Islet precursor cell (in vitro differentiated cells): ENCODE data around the gene RFX7.
"Not testable (repeated sequence)": the region's sequence is repeated elsewhere in the genome, so short reads cannot be mapped to it uniquely, and the experiment has no call there.

Experiments used
- DNase-seq: peaks from one replicate; pipeline ENCODE4 v3.0.0-alpha.2; 2018

Gene RFX7

DNA sequence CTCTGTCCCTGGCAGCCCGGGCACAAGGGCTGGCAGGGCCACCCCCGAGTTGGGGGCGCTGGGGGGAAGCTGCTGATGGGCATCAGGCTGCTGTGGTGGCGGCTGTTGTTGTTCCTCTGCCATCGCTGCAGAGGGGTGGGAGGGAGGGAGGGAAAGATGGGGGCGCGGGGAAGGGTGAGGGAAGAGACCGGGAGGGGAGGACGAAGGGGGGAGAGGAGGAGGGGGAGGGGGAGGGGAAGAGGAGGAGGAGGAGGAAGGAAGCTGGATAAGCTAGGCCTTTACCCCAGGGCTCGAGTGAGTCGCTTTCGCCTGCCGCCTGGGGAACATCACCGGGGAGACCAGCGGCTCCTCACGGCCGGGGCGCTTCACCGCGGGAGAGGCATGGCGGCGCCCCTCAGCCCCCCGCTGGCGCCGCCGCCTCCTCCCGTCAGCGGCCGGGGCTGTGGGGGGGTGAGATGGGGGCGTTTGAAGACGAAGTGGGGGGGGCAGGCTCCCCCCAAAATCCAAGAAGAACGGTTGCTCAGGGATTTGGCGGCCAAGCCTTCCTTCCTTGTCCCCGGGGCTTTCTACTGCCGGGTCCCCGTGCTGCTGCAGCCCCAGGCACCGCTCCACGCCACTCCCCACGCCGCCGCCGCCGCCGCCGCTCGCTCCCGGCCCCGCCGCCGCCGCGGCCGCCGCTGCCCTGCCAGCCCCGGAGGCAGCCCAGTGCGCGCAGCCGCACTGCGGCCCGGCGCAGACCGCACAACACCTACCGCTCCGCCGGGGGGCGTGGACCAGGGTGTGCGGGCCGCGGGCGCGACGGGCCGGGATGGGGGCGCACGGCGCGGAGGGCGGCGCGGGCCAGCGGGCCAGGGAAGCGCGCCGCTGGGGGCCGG is at the start of gene RFX7:
Gene RFX7, minus strand, starts transcription at position 717 of the 875 bp plus-strand sequence. Its CDS starts 594 bp downstream, at position 123.
- peak; percentile 88 for DNase-seq

DNA sequence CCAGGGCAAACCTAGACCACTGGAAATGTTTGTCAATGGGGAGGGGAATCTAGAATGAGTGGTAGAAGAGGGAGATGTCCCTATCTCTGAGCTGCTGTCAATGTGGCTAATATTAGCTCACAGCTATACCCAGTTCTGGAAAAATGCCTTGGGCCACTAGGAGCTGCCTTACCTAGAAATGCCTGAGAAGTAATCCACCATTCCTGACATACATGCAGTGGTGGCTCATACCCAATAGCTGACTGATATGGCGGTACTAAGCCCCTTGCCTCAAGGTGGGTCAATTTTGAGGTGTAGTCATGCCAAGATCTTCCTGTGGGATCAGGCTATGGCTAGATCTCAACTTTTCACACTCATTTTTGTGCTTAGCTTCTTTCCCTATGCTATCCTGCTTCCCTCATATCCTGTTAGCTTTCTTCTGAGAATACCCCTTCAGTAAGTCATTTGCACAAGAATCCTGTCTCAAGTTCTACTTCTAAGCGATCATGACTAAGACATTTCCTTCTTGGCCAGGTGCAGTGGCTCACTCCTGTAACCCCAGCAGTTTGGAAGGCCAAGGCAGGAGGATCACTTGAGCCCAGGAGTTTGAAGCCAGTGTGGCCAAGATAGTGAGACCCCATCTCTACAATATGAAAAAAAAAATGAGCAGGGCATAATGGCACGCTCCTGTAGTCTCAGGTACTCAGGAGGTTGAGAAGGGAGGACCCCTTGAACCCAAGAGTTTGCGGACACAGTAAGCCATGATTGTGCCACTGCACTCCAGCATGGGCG is 49.1 kb upstream of the RFX7 start:
- DNase-seq: no peak

DNA sequence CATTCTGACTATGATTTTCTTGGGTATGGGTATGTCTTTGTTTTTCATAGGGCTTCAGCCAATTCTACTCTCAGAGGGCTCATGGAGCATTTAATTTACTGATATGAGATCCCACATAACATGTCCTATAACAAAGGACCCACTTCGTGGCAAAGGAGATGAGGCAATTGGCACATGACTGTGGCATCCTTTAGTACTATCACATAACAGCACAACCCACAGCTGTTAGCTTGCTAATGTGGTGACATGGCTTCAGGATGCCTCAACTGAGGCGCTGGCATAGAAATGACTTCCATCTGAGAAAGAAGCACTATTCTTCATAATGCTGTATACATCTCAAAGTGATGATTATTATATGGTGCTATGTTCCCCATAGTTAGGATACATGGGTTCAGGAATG is 48.1 kb upstream of the RFX7 start:
- no peak for DNase-seq

DNA sequence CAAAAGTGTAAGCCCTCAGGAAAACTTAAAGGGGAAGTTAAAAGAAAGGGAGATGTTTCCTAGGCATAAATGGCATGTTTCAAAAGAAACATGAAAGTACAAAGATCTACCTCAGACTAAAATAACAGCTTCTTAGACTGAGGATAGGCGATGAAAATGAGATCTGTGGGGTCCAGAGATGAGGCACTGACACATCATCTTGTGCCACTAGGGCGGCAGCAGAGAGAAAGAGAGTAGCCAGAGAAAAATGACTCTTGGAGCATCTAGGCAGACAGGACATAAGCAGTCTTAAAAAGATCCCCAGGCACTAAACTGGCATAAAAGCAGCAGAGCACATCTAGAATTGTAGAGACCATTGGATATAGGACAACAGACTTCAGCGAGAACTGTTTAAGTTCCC is 42.5 kb upstream of the RFX7 start:
- no peak for DNase-seq

DNA sequence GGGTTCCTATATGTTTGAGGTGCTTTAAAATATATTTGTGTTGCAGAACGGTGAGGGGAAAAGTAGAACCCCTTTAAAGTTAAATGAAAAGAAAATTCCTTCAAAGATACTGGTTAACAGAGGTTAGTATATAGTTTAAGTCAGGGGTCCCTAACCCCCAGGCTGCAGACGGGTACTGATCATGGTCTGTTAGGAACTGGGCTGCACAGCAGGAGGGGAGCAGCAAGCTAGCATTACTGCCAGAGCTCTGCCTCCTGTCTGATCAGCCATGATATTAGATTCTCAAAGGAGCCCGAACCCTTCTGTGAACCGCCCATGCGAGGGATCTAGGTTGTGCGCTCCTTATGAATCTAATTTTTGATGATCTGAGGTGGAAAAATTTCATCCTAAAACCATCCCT is 37.5 kb upstream of the RFX7 start:
- no peak for DNase-seq

DNA sequence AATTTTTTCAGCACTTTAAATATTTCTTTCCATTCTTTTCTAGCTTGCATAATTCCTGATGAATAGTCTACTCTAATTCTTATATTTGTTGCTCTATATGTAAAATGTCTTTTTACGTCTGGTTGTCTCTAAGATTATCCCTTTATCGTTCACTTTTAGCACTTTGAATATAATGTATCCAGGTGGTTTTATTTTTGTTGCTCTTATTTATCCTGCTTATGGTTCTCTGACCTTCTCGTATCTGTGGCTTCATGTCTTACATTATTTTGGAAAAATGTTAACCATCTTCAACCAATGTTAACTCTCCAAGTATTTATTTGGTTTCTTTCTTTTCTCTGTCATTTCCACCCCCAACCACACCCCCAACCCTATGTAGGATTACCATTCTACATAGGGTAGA is 30.0 kb upstream of the RFX7 start:
- DNase-seq: no peak

DNA sequence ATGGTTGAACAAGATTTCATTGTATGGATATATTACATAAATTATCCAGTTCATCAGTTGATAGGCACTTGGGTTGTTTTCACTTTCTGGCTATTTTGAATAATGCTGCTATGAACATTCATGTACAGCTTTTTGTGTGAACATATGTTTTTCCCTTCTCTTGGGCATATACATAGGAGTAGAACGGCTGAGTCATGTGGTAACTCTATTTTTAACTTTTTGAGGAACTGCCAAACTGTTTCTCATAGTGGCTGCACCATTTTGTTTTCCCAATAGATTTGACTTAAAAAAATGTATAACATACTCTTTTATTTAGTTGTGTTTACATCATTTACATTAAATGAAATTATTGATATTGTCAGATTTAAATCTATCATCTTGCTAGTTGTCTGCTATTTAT is 28.8 kb upstream of the RFX7 start:
- no peak for DNase-seq

DNA sequence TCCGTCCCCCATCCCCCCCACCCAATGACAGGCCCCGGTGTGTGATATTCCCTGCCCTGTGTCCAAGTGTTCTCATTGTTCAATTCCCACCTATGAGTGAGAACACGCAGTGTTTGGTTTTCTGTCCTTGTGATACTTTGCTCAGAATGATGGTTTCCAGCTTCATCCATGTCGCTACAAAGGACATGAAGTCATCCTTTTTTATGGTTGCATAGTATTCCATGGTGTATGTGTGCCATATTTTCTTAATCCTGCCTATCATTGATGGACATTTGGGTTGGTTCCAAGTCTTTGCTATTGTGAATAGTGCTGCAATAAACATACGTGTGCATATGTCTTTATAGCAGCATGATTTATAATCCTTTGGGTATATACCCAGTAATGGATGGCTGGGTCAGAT is 22.8 kb upstream of the RFX7 start:
- not testable (repeated sequence) for DNase-seq

DNA sequence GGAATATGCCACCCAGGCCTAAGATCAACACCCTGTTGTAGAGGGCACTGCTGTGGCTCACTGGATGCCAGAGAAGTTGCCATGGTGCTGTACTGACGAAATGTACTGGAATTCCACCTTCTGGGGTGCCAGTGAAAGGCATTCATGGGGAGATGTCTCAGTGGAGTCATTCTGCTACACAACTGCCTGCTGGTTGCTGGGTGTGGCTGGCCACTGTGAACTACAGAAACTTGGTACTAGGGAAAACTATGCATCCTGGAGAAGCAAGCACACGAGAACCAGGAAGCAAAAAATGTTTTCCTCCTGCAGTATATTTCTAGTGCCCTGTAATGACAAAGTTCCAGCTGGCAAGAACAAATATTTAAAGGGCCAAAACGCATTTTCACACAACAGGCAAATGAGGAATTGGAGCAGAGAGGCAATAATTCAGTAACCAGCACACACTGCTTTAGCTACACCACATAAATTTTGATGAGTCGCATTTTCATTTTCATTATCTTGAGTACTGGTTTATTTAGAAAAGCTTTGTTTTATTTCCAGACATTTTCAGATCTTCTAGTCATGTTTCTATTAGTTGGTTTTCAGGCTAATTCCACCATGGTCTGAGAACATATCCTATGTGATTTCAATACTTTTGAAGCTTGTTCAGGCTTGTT is 18.3 kb upstream of the RFX7 start:
- DNase-seq: no peak

DNA sequence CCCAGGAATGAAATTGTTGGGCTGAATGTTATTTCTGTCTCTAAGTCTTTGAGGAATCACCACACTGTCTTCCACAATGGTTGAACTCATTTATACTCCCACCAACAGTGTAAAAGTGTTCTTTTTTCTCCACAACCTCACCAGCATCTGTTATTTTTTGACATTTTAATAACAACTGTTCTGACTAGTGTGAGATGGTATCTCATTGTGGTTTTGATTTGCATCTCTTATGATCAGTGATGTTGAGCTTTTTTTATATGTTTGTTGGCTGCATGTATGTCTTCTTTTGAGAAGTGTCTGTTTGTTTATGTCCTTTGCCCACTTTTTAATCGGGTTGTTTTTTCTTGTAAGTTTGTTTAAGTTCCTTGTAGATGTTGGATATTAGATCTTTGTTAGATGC is 13.6 kb upstream of the RFX7 start:
- not testable (repeated sequence) for DNase-seq

DNA sequence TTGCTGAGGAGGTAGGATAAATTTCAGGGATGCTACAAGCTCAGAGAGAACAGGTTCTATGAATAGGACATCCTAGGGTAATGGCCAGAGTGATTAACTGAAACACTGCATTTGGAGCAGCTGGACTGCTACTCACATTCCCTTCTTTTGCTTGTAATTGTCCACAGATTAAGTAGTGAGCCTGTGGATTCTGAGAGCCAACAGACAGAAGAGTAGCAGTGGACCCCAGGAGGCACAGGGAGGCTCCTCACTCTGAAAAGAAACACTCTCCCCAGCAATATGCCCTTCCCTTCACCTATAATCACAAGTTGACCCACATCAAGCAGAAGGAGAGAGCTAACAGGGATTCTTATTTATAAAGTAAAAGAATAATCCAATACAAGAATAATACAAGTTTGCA is 10.6 kb upstream of the RFX7 start:
- DNase-seq: no peak

DNA sequence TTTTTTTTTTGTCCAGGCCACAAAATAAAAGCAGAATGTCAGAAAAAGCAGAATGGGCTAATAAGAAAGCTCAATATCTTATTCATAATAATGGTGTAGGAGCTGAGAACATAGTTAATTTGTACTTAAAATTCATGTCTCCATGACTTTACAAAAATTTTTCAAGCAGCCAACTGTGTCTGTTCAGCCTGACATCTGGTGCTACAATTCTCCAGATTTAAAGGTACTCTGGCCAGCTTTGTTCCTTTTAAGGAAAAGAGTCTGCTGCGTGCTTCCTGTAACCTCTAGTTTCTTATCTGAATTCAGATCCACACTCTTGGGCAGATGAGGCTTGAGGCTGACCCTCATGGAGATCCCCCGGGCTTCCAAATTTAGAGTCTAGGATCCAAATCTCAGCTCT is 8.7 kb upstream of the RFX7 start:
- no peak for DNase-seq

DNA sequence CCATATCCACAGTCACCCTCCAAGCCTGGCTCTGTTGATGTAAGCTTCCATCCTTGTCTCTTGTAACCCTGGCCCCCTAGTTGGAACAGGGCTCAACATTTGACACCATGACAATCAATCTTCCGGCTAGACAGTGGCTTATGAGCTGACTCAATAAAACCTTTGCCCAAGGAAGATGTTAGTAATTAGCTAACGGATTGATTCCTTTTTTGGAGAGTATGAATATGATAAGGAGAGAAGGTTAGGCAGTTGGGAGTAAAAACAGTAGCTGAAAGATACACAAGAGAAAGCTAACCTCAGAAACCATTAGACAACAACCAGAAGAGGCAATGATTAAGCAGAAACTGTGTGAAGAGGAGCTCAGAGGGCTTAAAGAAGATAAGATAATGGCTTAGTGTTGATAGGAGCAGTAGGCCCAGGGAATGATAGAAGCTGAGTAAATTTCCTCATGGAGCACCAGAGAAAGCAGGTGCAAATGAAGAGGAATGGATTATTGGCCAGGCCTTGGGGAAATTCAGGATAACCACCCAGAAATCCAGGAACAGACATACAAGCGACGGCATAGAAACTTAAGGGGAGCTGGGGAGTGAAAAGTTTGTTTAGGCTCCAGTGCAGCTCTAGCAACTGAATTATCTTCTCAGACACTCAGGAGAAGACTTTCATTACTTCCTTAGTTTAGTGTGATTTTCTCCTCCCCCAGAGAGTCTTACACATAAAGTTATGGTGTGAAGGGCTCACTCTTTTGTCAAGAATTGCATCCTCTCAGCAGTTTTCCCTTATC is 7.8 kb upstream of the RFX7 start:
- DNase-seq: no peak

DNA sequence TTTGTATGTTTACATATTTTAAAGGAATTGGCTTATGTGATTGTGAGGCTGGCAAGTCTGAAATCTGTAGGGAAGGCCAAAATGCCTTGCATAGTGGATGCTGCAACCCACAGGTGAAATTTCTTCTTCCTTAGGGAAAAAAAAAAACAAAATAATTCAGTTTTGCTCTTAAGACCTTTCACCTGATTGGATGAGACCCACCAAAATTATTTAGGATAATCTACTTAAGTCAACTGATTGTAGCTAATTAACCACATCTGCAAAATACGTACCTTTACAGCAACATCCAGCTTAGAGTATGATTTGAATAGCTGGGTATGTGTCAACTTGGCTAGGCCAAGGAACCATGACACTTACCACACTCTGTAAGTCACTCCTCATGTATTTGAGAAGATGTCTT is 6.9 kb upstream of the RFX7 start:
- no peak for DNase-seq

DNA sequence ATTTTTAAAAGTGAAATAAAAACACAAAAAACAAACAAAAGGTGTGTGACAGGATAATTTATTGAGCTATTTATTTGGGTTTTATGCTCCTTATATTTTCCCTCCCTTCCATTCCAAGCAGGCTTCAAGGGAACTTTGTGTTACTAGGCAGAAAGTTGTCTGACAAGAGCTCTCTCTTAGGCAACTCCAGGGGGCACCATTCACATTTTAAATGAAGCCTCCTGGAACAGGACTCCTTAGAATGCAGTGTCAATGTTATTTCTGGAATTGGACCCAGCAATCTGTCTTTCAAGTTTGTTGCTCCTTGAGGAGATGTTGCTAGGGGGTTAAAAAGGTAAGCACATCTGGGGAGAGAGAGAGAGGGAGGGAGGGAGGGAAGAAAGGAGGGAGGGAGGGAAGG is 5.4 kb upstream of the RFX7 start:
- no peak for DNase-seq

DNA sequence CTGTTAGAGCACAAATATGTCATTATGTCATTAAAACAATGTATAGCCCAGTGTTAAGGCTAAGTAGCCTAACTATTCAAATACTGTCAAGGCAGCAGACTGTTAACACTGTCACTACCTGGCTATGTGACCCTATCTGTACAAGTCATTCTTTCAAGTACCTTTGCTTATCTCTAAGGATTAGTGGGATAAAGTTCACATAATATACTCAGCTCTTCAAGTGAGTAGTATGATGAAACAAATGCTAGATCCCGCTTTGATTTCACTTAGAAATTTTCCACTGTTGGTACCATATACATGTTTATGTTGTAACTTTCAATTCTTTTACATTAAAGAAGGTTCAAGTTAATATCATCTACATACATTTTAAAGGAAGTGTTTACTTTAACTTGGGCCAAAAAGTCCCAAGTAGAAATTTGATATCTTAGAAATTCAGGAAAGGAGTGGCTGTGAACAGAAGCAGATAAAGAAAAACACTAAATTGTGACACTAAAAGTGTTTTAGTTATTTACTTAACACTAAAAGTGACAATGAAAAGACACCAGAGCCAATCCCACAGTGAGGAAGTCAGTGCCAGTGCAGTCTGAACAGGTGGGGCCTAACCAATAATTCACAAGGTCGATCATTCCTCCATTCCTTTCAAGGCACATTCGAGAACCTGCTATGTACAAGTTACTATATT is 4.8 kb upstream of the RFX7 start:
- no peak for DNase-seq

DNA sequence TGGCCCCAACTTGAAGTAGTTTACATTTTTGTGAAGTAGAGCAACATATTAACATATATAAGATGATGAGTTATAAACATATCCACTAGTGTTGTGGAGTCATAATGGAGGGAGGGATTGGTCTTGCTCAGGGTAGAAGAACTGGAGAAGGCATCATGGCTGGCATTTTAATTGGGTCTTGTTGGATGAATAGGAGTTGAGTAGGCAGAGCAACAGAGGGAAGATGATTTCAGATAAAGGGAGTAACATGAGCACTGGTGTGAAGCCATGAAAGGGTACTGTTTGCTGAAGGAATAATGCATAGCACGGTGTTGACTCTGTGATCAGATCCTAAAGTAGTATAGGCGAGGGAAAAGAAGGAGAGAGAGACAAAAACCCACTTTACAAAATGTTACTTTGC is 3.6 kb upstream of the RFX7 start:
- no peak for DNase-seq

DNA sequence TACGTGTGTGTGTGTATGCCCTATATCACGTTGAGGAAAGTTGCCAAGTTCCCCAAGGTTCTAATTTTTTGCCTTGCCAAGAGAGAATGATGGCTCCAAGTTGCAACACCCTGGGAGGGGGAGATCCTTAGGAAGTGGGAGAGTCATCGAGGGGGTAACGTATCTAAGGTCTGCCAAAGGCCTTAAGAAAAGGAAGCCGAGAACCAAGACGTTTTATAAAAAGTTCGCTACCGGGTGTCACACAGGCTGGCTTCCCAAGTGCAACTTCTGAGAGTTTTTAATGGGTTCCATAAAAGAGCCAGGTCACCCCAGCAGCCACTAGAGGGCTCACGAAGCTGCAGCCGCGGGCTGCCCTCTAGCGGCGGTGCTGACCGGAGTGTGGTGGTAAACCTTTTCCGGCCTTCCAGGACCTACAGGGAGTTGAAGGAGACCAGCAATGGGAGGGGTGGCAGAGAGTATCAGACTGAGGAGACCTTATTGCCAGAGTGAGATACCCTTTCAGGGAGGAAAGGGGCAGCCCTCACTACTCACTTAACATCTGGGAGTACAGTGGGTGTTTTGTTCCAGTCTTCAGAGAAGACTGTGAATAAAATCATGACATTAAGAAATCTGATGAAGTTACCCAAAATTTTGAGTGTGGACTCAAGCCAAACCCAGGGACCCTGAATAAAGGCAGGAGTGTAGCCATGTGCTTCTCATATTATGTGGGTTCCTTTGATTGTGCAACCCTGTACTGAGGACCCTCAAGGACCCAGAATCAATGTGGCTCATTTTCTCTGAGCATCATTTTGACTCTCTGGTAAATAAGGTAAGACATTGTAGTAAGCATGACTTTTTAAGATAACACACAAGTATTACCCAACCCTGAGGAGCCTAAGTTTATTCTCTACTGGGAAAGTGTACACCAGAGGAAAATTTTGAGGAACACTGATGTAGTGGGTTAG is 2.5 kb upstream of the RFX7 start:
- peak; percentile 95 for DNase-seq

DNA sequence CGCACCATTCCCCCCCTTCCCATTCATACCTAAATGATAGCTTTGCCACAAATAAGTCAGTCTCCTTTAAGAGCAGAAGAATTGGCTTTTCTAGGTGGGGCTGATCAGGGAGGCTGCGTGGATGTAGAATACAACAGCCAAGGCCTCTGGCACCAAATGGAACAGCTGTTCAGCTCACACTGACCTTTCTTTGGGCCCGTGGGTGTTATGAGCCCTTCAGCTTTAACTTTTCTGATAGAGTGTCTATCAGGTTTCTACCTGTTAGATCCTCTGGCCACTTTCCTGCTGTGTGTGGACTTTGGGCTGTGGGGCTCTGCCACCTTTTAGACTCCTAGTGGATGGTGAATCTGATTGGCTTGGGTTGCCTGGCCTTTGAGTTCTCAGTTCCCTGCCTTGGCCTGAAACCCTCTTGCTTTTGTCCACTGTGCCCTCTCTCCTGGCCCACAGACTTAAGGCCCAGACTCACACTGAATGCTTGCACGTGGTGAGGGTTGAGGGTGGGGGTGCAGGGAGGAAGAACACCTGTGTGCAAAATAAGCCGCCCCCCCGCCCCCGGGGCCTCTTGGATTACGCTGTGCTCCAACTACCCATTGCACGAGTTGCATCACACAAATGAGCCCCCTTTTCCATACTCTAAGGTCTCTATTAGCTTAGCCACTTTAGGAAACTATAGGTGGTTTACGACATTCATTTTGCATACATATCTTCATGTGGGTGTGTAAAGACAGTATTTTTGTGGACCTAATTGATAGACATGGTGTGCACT is 1.3 kb upstream of the RFX7 start:
- DNase-seq: no peak
